GM23338 (cell line): ENCODE measurements around the gene KNL1.

Experiments used
- CREB1 ChIP-seq: fragments of 250-450 bp; sonication (Bioruptor Pico); IDR thresholded peaks from 2 replicates; pipeline ENCODE4 v1.5.0; 2020; ENCODE audit warnings: low read depth, mild to moderate bottlenecking, moderate library complexity
- CTCF ChIP-seq, 2 experiments: fragments of 200-600 bp in 1 of 2; sonication (generic) in 1 of 2; conservative IDR thresholded peaks; 2 replicates each; pipeline versions ENCODE4 v1.5.1 to v1.6.1; 2016 to 2017; ENCODE audit warnings: antibody characterized with exemption in 2 of 2, low read depth in 2 of 2, mild to moderate bottlenecking in 2 of 2, moderate library complexity in 1 of 2
- EZH2 ChIP-seq: fragments of 200-600 bp; sonication (generic); IDR thresholded peaks from one replicate; pipeline ENCODE4 v1.8.0; 2017; ENCODE audit warnings: antibody characterized with exemption, mild to moderate bottlenecking, low read depth; ENCODE audit not compliant: unreplicated experiment
- POLR2AphosphoS5 ChIP-seq: IDR thresholded peaks from 2 replicates; pipeline ENCODE4 v1.6.1; 2016; ENCODE audit warnings: antibody characterized with exemption, low read depth
- REST ChIP-seq: IDR thresholded peaks from one replicate; pipeline ENCODE4 v1.6.1; 2018; ENCODE audit warnings: antibody characterized with exemption; ENCODE audit not compliant: unreplicated experiment
- STAT1 ChIP-seq: IDR thresholded peaks from one replicate; pipeline ENCODE4 v1.6.1; 2016; ENCODE audit warnings: antibody characterized with exemption; ENCODE audit not compliant: unreplicated experiment
- ZNF114 ChIP-seq: fragments of 250-450 bp; sonication (Bioruptor Pico); IDR thresholded peaks from 2 replicates; pipeline ENCODE4 v1.5.0; 2020; ENCODE audit warnings: mild to moderate bottlenecking, moderate library complexity
- ZNF462 ChIP-seq: fragments of 250-450 bp; sonication (Bioruptor Pico); IDR thresholded peaks from 2 replicates; pipeline ENCODE4 v1.5.0; 2020; ENCODE audit warnings: mild to moderate bottlenecking, moderate library complexity

- TF ChIP-seq REST = no peak
- TF ChIP-seq CTCF (conservative IDR thresholded peaks at IDR 0.05; ENCODE audit: low read depth in 2 of 2) = no peak
- no peak for TF ChIP-seq EZH2
- TF ChIP-seq ZNF462 (CRISPR knock-in tag) = no peak
- no peak for TF ChIP-seq STAT1
- no peak for TF ChIP-seq POLR2AphosphoS5
- TF ChIP-seq CREB1 (CRISPR knock-in tag) = no peak
- no peak for TF ChIP-seq ZNF114 (CRISPR knock-in tag)
Observed at GRCh38 chr15:40584191-40584590, 9.9 kb upstream of the KNL1 start.
